Hepatocyte (in vitro differentiated cells): ENCODE measurements around the gene KMT5B. TPM values are rescaled to one million over a fixed set of nuclear protein-coding genes. Genes with fewer than 3 reads are reported as not detected.

Experiments
- DNase-seq: peaks from one replicate; pipeline ENCODE4 v3.0.0-alpha.2; 2016; ENCODE audit warnings: low spot score
- H2AFZ ChIP-seq: fragments of 200-600 bp; sonication (generic); 2 replicates; pipeline ENCODE4 v1.6.0; 2016; ENCODE audit warnings: antibody characterized with exemption, mild to moderate bottlenecking
- H3K27ac ChIP-seq: fragments of 200-600 bp; sonication (generic); 2 replicates; pipeline ENCODE4 v1.5.1; 2016; ENCODE audit warnings: mild to moderate bottlenecking
- H3K27me3 ChIP-seq: fragments of 200-600 bp; sonication (generic); 2 replicates; pipeline ENCODE4 v1.6.1; 2016
- H3K36me3 ChIP-seq: fragments of 200-600 bp; sonication (generic); replicated peaks from 2 replicates; pipeline ENCODE4 v1.5.1; 2016; ENCODE audit warnings: low read depth; ENCODE audit not compliant: insufficient read depth
- H3K4me1 ChIP-seq: fragments of 200-600 bp; sonication (generic); 2 replicates; pipeline ENCODE4 v1.5.1; 2016; ENCODE audit warnings: mild to moderate bottlenecking, moderate library complexity; ENCODE audit not compliant: insufficient read depth
- H3K4me2 ChIP-seq: fragments of 200-600 bp; sonication (generic); 2 replicates; pipeline ENCODE4 v1.6.0; 2016
- H3K4me3 ChIP-seq: fragments of 200-600 bp; sonication (generic); 2 replicates; pipeline ENCODE4 v1.5.1; 2016; ENCODE audit warnings: mild to moderate bottlenecking
- H3K79me2 ChIP-seq: fragments of 200-600 bp; sonication (generic); 2 replicates; pipeline ENCODE4 v1.6.0; 2017; ENCODE audit warnings: mild to moderate bottlenecking
- H3K9me2 ChIP-seq: fragments of 200-600 bp; sonication (generic); replicated peaks from 2 replicates; pipeline ENCODE4 v1.6.0; 2017; ENCODE audit warnings: mild to moderate bottlenecking; ENCODE audit not compliant: insufficient read depth
- H3K9me3 ChIP-seq: fragments of 200-600 bp; sonication (generic); 2 replicates; pipeline ENCODE4 v1.5.1; 2016; ENCODE audit warnings: low read depth, mild to moderate bottlenecking
- H4K20me1 ChIP-seq: fragments of 200-600 bp; sonication (generic); 2 replicates; pipeline ENCODE4 v1.6.0; 2016; ENCODE audit warnings: mild to moderate bottlenecking; ENCODE audit not compliant: insufficient read depth, poor library complexity, severe bottlenecking
- CTCF ChIP-seq: fragments of 200-600 bp; sonication (generic); IDR thresholded peaks from 2 replicates; pipeline ENCODE4 v1.5.1; 2016; ENCODE audit warnings: antibody characterized with exemption, mild to moderate bottlenecking; ENCODE audit not compliant: poor library complexity
- EZH2 ChIP-seq: fragments of 200-600 bp; sonication (generic); IDR thresholded peaks from 2 replicates; pipeline ENCODE4 v1.6.1; 2016; ENCODE audit warnings: antibody characterized with exemption, mild to moderate bottlenecking, borderline replicate concordance
- EZH2phosphoT487 ChIP-seq: fragments of 200-600 bp; sonication (generic); IDR thresholded peaks from one replicate; pipeline ENCODE4 v1.6.1; 2018; ENCODE audit warnings: antibody characterized with exemption, mild to moderate bottlenecking, low read depth, moderate library complexity; ENCODE audit not compliant: unreplicated experiment, severe bottlenecking
- WGBS: methylation state at CpG from one replicate; pipeline ENCODE4 v1.1.6; 2016; ENCODE audit warnings: low lambda C conversion rate; ENCODE audit errors: missing lambda C conversion rate; 5-methylcytosine and 5-hydroxymethylcytosine counted together
- polyA plus RNA-seq: library from polyadenylated mRNA; unstranded; fragments of >200 nt; fragmentation: Nextera tagmentation; extraction: Ambion mirVana; gene quantifications from 2 replicates; pipeline ENCODE4 v1.2.1, GENCODE V29; 2016
- total RNA-seq: library from RNA; depleted of rRNA; stranded (reverse); fragments of >200 nt; gene quantifications from 2 replicates; pipeline ENCODE4 v1.2.3, GENCODE V29; 2014

The KMT5B gene
- total and polyA plus RNA-seq, 2 experiments from 2014 or later, result 29.9 to 36.0 TPM

- TF ChIP-seq EZH2phosphoT487 (no peak), EZH2 (no peak), CTCF (no peak)
- 95% methylated on average over 3 of the region's 3 CpGs for WGBS
- Histone ChIP-seq H3K27ac (no peak overlapping the region), H3K9me2 (no peaks in the 10 kb centered on the region), H4K20me1 (peaks cover 76% of the 10 kb centered on the region), H3K9me3 (no peaks in the 10 kb centered on the region), H3K27me3 (no peaks in the 10 kb centered on the region), H2AFZ (no peak overlapping the region), H3K4me3 (no peak overlapping the region), H3K36me3 (no peaks in the 10 kb centered on the region), H3K4me2 (no peak overlapping the region), H3K79me2 (peaks cover 91% of the 10 kb centered on the region), H3K4me1 (peaks cover 4% of the 10 kb centered on the region)
- no peak for DNase-seq
These were observed 24.0 kb downstream of the KMT5B start for GRCh38 chr11:68189082-68189481.

GRCh38 chr11:68186061-68186460 is 27.0 kb downstream of the KMT5B start:
- 74% methylated on average over 6 of the region's 6 CpGs for WGBS
- H3K9me2 ChIP-seq, result no peaks in the 10 kb centered on the region
- no peaks in the 10 kb centered on the region for H3K9me3 ChIP-seq
- no peaks in the 10 kb centered on the region for H3K36me3 ChIP-seq
- no peak overlapping the region for H2AFZ ChIP-seq
- H3K79me2 ChIP-seq, result peaks cover 79% of the 10 kb centered on the region
- no peaks in the 10 kb centered on the region for H3K27me3 ChIP-seq
- H3K4me1 ChIP-seq, result no peaks in the 10 kb centered on the region
- H3K27ac ChIP-seq, result no peak overlapping the region
- DNase-seq, result no peak
- TF ChIP-seq EZH2phosphoT487, result no peak
- no peak for TF ChIP-seq CTCF
- no peak for TF ChIP-seq EZH2
- no peak overlapping the region for H3K4me3 ChIP-seq
- H3K4me2 ChIP-seq, result no peak overlapping the region
- peaks cover 46% of the 10 kb centered on the region for H4K20me1 ChIP-seq

GRCh38 chr11:68181719-68182451 is 31.2 kb downstream of the KMT5B start:
- H3K79me2 ChIP-seq, result peaks cover 45% of the 10 kb centered on the region
- no peak overlapping the region for H3K27ac ChIP-seq
- no peak overlapping the region for H2AFZ ChIP-seq
- H3K27me3 ChIP-seq, result no peaks in the 10 kb centered on the region
- no peak overlapping the region for H3K4me3 ChIP-seq
- H3K36me3 ChIP-seq, result no peaks in the 10 kb centered on the region
- WGBS, result 82% methylated on average over 7 of the region's 7 CpGs
- no peaks in the 10 kb centered on the region for H3K9me2 ChIP-seq
- no peaks in the 10 kb centered on the region for H3K9me3 ChIP-seq
- peaks cover 7% of the 10 kb centered on the region for H4K20me1 ChIP-seq
- DNase-seq, result no peak
- no peak overlapping the region for H3K4me2 ChIP-seq
- no peaks in the 10 kb centered on the region for H3K4me1 ChIP-seq
- TF ChIP-seq CTCF (no peak), EZH2phosphoT487 (no peak), EZH2 (no peak)
